NCI-H146 (cell line): ENCODE results near the gene NUDT16L1.
A peak's percentile ranks its signal among the peaks of the same experiment; 100 is the strongest.

Experiments used
- DNase-seq: peaks from one replicate; lab custom pipeline; 2025; lab: John Stamatoyannopoulos, UW

The NUDT16L1 gene

DNA sequence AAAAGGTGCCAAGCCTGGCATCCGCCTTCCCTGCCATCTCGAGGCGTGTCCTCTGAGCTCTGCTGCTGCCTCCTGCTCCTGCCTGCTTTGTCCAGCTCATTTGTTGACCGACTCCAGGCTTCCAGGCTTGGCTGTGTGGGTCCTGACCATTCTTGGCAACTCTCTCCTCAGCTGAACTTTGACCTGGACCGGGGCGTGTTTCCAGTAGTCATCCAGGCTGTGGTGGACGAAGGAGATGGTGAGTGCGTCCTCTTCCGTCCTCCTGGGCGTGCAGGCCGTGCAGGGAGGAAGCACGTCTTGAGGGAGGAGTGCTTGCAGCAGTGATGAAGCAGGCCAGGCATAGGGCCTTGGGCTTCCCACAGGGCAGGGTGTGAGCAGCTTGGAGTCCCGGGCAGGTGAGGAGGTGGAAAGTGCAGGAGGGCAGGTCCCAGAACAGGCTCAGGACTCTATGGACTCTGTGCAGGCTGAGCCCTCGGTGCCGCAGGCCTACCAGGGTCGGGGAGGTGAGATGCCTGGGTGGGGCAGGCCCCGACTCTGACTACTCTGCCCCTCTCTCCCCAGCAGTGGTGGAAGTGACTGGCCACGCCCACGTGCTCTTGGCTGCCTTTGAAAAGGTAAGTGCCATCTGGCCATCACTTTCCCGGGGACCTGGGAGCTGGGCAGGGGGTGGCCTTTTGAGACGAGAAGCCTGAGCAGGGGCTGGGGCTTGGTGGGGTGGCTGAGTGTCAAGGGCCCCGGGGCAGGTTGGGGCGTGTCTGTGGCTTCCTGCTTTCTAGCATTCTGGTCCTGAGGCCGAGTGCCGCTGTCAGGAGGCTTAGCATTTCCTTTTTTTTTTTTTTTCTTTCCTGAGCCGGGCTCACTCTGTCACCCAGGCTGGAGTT is 28.6 kb upstream of the NUDT16L1 start:
- no peak for DNase-seq

DNA sequence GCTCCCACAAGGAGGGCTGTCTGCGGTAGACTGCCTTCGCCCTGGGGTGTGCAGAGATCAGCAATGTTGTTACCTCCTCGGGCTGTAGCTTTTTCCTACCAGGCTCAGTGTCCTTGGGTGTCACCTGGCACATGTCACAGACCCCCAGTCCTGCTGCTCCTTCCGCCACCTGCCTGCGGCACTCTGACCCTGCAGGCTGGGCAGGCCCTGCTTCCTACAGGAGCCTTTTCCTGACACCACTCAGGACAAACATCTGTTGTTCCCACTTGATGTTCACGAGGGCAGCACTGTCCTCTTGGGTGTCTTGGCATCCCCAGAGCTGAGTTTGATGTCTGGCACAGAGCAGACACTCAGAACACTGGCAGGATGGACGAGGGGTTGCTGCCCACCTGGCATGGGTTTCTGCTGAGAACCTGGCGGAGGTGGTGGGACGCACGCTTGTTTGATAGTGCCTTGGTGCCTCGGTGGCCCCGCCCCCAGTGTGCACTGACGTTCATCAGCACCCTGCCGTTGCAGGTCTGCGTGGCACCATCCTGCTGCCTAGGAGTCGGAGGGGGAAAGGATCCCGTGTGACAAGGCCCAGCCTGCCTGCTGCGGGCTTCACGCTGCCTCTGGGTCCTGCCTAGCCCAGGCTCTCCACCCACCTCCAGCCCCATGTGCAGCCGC is 26.7 kb upstream of the NUDT16L1 start:
- no peak for DNase-seq

DNA sequence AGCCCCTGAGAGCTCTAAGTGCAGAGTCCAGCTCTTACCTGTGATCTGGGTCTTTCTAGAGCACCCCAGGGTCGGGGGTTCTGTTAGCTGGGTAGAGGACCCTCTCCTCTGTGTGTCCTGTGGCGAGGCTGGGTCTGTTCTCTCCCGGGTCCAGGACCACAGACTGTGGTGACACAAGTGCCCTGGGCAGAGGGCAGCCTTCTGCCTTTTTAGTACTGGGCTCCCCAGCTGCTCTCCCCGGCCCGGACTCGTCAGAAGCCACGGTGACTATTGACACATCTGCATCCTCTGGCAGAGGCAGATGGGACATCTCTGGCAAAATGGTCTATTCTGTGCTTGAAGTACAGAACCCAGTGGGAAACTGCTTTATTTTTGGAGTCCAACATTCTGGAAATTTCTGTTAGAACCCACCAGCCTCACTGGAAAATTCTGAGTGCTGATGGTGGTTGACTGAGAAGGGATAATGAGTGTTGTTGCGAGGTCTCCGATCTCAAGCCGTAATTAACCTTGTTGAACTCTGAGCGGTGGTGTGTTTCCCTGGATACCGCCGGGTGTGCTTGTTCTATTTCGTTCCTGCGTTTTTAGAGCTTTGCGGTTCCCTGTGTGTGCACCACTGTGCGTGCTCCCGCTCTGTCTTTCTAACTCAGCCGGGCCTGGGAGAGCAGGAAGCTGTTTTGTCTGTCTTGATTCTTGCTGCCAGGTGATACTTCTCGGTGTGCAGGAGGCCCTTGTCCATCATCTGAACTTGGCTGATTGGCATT is 26.0 kb upstream of the NUDT16L1 start:
- DNase-seq = no peak

DNA sequence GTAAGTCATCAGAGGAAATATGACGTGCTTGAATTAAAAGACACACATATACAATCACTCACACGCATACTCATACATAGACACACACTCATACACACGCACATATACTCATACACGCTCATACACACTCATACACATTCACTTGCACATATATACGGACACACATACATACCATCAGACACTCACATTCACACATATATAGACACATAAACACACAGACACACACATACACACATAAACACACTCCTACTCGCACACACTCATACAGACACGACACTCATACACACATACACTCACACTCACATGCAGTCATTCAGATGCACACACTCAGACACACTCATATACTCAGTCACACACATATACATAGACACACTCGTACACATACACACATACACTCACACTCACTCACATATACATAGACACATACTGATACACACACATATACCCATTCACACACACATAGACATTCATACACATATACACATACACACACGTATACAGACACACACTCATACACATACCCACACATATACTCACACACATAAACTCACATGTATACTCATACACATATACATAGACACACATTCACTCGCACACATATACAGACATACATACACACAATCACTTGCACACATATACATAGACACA is 24.9 kb upstream of the NUDT16L1 start:
- DNase-seq = no peak

DNA sequence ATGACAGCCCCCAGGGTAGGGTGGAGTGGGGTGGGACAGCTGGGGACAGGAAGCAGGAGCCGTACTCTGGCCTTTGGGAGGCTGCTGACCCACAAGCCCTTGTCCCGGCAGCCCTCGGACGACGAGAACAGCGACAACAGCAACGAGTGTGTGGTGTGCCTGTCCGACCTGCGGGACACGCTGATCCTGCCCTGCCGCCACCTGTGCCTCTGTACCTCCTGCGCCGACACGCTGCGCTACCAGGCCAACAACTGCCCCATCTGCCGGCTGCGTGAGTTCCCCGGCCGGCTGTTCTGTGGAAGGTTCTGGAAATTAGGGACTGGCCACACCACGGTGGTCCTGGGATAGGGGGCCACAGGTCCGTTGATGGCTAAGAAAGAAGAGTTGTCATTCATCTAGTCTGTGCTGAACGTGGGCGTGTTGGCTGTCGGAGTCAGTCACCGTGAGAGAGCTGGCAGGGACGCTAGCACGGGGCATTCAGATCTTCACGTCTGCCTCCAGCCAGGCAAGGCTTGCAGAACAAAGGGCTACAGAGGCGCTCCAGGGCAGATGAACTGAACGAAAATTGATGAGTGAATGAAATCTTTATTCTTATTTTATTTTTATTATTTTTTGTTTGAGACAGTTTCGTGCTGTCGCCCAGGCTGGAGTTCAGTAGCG is 19.8 kb upstream of the NUDT16L1 start:
- DNase-seq = no peak

DNA sequence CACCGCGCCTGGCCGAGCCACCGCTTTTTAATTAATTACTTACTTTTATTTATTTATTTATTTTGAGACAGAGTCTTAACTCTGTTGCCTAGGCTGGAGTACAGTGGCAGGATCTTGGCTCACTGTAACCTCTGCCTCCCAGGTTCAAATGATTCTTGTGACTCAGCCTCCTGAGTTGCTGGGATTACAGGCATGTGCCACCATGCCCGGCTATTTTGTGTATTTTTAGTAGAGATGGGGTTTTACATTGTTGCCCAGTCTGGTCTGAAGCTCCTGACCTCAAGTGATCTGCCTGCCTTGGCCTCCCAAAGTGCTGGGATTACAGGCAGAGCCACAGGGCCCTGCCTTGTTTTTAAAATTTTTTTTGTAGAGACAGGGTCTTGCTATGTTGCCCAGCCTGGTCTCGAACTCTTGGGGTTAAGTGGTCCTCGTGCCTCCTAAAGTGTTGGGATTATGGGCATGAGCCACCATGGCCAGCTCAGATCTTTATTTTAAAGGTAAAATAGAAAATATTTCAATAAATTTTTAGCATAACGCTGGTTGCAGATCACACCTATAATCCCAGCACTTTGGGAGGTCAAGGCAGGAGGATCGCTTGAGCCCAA is 18.3 kb upstream of the NUDT16L1 start:
- DNase-seq = no peak

DNA sequence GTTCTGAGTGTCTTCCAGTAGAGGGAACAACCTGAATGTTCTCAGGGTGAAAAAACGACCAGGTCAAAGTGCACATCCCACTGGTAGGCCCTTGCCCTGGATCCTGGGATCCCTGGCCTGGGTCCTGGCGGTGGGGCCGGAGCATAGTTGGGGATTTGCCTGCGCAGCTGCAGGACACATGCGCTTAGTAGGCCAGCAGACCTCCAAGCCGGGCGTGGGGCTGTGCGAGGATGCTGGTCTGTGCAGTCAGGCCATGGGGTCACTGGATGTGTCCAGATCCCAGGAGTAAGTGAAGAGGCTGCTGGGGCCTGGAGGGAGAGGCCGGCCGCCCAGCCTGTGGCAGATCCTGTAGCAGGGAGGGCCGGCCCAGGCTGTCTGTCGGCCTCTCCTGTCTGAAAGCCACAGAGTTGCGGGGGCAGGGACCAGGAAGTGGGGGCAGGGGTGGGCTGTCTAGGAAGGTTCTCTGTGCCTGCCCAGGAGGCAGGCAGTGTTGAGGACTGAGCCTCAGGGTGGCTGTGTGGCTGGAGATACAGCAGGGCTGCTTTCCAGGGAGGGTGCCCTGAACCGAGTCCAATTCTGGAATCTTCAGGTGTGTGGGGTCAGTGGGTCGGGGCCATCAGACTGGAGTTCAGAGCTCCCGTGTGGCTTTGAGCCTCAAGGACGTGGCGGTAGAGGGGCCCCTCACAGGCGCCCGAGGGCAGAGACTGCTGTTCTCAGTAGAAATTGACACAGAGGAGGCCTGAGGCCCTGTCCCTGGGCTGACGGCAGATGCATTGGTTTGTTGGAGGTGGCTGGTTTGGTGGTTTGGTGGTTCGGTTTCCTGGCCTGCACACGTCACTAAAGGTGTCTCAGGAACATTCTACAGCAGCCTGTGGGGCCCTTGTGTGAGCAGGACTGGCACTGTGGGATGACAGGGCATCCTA is 17.2 kb upstream of the NUDT16L1 start:
- DNase-seq = no peak

DNA sequence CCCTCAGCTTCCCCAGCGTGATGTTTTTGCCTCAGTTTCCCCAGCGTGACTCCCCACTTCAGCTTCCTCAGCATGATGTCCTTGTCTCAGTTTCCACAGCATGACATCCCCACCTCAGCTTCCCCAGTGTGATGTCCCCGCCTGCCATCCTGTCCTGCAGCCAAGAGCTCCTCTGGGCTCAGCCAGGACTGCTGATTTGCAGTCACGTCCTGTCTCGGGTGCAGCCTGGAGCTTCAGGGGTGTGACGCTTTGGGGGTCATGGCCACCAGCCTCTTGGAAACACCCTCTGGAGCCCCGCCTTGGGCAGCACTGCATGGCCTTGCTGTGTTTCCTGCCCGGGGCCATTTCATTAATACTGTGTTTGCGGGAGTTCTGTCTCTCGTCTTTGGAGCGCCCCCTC is 16.5 kb upstream of the NUDT16L1 start:
- no peak for DNase-seq

DNA sequence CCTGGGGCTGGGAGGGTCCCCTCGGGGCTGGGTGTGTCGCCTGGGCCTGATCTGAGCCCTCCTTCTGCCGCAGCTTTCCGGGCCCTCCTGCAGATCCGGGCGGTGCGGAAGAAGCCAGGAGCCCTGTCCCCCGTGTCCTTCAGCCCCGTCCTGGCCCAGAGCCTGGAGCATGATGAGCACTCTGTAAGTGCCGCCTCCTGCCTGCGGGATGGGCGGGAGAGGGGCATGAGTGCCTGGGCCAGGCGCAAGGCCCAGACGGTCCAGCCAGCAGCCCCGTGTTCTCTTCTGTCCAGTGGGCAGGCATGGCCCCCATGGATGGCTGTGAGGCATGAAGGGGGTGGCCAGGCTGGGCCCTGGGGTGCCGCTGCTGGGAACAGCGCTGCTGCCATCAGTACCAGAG is 16.0 kb upstream of the NUDT16L1 start:
- no peak for DNase-seq

DNA sequence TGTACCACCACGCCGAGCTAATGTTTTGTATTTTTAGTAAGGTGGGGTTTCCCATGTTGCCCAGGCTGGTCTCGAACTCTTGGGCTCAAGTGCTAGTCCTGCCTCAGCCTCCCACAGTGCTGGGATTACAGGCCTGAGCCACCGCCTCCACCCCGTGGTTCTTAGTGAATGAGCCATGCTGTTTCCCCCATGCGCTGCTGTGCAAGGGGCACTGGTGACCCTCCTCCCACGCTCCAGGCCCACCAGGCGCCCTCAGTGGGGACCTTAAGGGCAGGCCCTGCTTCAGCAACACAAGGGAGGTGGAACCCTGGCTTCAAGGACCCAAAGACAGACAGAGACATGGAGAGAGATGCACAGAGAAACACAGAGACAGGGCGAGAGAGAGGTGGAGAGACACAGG is 15.4 kb upstream of the NUDT16L1 start:
- DNase-seq = no peak

DNA sequence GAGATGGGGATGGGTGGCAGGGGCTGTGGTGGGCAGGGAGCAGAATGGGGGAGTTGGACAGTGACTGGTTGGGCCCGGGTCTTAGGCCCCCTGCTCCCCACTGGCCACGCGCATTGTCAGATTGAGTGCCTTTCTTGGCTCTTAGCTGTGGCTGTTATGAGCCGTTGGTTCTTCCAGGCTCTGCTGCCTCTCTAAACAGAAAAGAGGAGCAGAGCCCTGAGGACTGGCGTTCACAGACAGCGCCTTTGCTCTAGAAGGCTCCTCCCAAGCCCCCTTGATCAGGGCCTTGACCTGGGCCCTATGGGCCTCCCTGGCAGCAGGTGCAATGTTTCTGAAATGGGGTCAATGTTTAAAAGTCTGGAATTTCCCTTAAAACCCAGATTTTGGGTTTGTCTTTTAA is 14.8 kb upstream of the NUDT16L1 start:
- DNase-seq = no peak

DNA sequence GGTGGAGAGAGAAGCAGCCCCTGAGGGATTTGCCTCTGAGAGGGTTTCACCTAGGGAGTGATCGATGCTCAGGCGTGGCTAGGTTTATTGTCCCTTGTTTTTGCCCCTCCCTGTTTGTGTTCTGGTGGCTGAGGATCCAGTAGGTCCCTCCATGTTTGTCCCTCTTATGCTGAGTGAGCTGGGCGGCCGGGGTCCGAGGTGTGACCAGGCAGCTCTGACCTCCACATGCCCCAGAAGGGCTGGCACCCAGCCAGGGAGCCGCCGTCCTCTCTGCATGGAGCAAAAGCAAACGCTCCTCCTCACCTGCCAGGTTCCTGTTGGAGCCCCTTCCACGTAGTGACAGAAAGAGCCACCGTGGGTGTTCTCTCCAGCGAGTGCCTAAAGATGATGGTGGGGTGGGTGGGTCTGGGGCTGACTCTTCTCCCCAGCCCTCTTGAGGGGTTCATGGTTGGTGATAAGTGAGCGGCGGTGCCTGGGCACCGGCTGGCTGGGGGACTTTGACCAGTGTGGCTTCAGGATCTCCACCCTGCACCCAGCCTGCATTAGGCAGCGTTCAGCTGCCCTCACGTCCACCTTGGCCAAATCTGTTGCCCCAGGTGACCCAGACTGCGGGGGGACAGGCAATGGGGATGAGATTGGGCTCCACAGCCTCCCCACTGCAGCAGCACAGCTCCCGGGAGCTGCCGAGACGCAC is 14.1 kb upstream of the NUDT16L1 start:
- DNase-seq = peak; percentile 10

DNA sequence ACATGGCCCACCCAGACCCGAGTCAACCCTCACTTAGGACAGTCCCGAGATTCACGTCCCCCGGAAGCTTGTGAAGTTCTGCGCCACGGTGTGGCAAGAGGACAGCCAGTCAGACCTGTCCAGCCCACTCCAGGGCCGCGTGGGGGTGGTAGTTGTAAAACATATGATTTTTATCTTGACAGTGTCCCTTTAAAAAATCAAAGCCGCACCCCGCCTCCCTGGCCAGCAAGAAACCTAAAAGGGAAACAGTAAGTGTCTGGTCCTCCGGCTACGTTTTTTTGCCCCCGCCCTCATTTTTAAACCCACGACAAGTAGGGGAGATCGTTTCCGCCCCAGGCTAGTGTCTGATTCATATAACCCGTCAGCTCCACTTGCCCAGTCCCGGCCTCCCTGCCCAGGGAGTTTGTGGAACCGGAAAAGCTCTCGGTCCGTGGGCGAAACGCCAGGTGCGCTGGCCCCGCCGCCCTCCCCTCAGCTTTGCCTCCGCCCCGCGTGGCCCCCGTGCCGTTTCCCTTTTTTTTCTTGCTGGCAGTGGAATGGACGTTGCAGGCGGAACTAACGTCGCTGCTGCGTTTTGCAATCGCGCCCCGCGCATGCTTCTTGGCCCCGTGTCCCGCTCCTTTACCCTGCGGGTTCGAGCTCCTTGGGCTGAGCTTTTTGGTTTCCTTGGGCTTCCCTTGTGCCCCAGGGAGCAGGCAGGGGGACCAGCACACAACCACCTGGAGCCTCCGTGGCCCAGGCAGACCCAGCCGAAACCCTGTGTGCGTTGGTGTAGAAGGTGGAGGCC is 13.3 kb upstream of the NUDT16L1 start:
- DNase-seq = no peak

DNA sequence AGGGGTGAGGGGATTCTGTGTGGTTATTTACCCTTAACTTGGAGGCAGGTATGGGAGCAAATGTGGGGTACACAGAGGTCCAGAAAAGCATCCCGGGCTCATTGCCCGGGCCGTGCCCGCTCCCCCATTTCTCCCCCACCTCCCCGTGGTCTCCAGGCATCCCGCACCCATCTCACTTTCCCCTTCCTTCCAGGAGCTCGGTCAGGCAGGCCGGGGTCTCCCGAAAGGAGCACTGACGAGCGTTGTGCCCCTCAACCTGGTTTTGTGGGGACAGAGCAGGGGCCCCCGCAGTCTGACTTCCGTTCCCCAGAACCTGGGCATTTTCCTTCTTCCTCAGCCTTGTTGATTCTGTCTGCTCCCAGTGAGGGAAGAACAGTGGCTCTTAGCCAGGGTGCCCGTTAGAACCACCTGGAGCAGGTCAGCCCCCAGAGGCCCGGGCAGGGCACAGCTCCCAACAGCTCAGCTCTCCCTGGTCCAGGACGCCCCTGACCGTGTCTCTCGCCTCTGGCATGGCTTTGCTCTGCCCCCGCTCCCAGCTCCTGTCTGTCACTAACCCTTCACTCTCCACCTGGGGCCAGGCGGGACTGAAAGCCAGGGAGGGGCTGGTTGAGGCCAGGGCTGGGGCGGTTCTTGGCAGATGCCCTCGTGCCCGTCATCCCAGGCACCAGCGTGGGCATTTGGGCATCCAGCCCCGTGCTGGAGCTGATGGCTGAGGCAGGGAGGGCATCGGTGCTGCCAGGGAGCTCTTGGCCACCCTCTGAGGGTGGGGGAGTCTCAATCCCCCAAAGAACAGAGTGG is 12.5 kb upstream of the NUDT16L1 start:
- DNase-seq = no peak

DNA sequence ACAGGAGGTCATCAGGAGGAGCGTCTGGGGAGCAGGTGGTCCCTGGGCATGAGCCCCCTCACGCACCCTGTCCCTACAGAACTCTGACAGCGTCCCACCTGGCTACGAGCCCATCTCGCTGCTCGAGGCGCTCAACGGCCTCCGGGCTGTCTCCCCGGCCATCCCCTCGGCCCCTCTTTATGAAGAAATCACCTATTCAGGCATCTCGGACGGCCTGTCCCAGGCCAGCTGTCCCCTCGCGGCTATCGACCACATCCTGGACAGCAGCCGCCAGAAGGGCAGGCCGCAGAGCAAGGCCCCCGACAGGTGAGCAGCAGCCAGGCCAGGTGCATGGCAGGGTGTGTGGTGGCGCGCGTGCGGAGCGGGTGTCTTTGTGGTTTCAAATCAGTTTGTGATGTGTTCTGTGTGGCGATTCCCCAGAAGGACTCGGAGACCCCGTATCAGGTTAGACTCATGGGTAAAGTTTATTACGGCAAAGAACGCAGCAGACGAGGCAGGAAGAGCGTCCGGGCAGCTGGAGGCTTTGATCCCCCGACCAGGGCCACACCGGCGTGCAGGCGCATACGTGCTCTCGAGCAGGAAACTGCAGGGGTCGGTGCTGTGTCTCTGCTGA is 11.8 kb upstream of the NUDT16L1 start:
- no peak for DNase-seq

DNA sequence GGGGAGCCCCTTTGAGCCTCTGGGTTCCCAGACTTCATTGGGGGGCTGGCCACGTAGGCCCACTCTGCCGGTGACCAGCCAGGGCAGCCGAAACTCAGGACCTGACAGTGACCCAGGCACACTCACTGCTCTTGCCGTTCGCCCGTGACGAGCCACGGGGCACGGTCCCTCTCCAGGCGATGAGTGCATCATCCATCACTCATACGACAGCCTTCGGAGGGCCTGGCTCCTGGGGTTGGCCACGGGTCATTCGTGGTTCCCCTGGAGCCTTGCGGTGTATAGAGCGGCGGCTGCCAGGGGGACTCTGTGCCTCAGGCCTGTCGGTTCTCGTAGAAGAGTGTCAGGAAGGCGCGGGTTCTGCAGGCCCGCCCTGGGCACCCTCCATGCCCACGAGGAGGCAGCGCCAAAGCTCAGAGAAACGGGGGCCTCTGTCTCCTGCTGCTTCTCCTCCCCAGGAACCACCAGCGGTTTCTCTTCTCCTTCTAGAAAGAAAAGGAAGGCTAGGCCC is 11.2 kb upstream of the NUDT16L1 start:
- DNase-seq = no peak

DNA sequence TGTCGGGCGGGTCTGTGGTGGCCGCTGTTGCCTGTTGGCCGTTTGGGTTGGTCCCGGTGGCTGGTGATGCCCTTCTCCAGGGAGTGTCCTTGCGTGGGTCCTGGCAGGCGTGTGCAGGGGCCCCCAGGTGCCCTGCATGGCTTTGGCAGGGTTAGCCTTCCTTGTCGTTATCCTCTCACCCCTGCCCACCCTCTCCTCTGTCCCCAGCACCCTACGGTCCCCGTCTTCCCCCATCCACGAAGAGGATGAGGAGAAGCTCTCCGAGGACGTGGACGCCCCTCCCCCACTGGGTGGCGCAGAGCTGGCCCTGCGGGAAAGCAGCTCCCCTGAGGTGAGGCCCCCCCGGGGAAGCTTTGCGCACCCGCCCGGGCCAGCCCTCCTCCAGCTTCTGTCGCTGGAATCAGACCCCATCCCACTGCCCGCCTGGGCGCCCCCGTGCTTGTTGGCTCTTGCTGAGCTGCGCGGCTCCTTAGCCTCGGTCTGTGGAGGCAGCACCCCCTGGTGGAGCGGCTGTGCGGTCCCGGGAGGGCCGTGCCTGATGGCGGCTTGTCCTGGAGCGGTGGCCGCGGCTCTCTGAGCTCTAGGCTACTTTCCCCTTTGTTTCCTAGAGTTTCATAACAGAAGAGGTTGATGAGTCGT is 10.6 kb upstream of the NUDT16L1 start:
- DNase-seq = no peak
